ENCODE measurements around the gene EN1.

The EN1 gene

DNA sequence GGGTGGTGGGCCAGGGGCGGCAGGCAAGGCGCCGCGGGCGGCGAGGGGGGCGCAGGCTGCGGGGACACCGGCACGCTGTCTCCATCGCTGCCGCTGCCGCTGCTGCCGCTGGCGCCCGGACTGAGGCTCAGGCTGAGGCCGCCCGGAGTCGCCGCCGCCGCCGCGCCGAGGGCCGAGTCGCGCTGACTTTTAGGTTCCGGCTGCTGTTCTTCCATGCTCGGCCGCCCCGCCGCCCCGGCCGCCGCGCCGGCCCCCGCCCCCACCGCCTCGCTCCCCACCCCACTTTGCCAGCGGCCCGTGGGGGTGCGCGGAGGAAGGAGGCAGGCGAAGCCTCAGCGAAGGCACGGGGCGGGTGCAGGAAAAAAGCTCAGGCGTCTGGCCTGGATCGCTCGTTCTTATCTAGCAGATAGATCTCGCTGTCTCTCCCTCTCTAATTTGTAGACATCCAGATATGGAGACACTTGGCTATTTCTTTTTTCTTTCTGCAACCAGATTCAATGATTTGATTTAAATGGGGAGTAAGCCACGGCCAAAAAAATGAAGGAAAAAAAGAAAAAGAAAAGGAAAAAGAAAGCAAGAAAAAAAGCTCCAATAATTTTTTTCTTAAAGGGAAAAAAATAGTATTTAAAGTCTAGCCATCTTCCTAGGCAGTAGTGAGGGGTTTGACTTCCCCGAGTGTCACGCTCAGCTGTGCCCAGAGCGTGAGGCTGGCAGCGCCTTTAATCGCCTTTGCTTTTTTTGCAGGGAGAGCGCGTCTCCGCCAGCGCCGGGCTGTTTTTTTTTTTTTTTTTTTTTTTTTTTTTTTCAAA lies at the start of gene EN1:
EN1 (minus strand) TSS at position 696 of the 809 bp plus-strand sequence; CDS start at position 215, 481 bp downstream.
- no peak for DNase-seq

DNA sequence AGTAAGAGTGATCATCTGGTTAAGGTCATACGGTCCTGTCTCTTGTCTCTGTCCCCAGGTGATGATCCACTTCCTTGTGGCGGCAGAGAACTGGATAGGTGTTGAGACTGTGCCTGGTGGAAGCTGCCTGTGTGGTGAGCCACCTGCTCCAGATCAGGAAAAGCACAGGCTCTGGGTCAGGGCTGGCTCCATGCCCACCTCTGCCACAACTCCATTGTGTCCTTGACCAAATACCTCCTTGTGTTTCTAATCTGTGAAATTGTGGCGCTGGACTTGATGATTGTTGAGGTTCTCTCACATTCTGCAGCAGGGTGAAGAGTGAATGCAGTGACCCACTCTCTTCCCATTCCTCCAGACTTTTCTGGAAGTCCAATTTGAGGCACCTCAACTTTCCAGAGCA lies 45.7 kb upstream of the EN1 start:
- DNase-seq = no peak

DNA sequence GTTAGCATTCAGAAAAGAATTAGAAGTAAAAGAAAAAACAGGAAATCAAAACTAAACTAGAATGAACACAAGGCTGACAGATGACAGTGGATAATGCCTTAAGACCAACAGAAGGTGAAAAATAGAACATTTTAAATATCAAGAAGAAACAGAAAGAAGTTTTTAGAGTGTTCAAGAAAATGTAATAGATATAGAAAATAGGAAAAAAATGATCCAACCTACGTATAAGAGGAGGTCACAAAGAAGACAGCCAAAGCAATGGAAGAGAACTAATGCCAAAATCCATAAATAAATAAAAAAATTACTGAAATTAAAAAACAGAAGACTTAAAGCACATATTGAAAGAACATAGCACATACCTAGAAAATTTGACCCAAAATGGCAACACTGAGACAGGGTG lies 42.5 kb upstream of the EN1 start:
- no peak for DNase-seq

DNA sequence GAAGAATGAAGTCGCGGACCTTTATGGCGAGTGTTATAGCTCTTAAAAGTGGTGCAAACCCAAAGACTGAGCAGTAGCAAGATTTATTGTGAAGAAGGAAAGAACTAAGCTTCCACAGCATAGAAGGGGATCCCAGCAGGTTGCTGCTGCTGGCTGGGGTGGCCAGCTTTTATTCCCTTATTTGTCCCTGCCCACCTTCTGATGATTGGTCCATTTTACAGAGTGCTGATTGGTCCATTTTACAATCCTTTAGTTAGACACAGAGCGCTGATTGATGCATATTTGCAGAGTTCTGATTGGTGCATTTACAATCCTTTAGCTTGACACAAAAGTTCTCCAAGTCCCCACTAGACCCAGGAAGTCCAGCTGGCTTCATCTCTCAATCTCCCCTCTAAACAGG lies 36.3 kb upstream of the EN1 start:
- DNase-seq = no peak

DNA sequence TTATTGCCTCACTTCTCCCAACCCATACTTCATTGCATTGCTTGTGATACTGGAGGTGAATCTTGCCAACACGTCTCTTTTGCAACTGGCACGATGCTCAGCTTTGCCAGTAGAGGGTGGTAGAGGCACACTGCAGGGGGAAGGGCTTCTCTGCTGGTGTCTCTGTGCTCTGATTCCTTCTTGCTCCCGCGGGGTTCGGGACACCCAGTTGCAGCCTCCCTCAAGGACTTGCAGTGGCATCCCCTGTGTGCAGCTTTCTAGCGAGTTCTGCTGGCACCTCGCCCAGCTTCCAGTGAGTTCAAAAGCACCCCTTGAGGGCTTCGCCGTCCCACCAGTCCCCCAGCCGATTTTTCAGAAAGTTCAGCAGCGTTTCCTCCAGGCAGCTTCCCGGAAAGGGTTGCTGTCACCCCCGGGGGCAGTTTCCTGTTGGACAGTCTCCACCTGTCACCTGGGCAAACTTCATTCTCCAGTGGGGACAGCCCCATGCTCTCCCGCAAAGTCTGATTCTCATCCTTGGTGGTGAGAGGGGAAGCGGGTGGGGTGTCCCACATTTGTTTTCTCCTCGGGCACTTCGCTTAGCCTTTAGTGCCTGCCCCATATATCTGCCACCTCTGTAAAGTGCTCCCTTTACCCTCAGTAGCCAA lies 35.4 kb upstream of the EN1 start:
- peak; percentile 32 for DNase-seq

DNA sequence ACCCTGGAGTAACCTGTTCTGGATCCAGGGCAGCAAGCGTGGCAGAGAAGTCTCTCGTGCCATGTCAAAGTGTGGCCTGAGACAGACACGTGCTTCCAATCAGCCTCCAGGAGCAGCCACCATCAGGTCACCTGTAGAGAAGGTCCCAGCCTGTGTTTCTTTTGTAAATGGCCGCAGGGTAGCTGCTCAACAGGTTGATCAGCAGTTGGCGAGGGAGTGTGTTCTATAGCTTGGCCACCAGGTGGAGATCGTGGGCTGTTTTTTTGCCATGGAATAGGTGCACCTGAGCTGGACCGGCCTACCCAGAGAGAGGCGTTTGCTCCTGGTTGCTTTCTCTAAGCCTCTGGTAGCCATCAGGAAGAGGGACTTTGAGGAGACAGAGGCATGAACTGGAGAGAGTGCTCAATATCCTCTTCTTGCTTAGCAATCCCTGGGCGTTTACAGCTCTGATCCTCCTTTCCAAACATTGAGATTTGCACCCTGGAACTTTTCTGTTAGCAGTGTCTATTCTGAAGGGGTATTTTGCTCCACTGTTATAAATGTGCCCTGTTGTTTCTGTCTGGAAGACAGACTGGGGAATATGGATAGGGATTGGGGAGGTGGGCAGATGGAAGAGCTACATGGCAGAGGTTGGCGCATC lies 34.2 kb upstream of the EN1 start:
- no peak for DNase-seq

DNA sequence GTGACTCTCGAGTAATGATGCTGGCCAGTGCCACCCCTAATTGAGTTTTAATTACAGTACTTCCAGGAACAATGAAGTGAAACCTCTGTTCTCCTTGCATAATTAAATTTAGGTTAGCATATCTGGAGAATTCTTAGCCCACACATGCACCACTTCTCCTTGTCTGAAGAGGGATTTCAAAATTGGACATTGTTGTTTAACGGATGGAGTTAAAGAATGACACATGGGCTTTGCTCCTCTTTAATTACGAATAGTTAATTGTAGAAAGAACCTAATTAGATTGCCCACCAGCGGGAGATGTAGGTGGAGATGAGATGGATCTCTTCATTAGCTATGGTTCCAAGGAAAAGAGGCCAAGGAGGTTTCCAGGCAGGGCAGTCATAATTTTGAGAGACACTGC lies 33.1 kb upstream of the EN1 start:
- no peak for DNase-seq

DNA sequence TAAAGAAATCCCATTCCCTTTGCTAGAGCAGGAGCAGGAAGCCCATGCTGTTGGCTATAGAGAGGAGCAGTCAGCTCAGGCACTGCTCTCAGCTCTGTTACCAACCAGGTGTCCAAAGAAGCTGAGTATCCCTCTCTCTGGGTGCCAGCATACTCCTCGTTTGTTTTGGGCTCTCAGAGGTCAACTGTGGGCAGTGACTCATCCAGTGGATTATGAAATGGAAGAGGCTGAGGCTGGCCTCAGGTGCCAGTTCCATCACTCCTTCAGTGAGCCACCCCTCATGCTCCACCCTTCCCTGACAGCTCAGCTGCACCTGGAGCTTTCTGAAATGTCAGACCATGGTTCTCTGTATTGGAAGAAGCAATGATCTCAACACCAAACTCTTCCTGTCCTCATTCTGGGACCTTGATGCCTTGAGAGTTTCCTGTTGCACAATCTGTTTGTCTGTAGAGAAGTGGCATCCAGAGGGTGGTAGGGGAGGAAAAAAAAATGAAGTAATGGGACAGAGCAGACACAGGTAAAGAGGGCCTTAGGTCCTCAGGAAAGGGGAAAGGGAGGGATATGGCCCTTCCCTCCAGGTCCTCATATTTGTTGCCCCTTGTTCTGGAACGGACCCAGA lies 31.2 kb upstream of the EN1 start:
- no peak for DNase-seq

DNA sequence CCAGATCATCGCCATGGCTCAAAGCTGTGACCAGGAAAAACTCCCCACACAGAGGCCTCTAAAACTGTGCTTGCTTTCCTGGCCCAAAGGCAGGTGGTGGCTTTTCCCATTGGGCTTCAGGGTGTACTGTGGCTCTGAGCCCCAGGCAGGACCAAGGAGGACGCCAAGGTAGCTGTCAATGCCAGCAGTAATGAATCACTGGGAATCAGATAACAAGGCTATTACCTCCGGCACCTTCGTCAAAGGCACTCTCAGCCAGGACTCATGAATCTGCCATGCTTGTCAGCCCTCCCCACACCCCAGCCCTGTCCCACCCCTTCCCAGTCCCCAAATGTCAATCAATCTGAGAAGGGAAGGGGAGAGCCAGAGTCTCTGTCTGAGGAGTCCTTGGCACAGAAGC lies 27.9 kb upstream of the EN1 start:
- DNase-seq = no peak

DNA sequence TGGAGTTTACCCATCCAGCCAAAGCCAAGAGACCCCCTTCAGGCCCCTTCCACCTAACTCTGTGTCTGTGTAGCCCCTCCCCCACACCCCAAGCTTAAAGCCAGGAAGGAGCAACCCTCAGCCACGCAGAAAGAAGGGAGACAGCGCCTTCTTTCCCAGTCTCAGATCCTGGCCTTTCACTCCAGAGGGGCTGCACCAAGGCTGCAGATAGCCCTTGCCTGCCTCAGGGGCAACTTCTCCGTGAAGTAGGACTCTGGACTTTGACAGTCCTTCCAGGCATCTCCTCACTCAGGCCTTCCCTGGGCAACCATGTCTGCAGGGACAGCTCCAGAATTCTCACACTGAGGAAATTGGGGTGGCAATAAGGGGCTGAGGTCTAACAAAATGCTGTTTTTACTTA lies 26.9 kb upstream of the EN1 start:
- no peak for DNase-seq

DNA sequence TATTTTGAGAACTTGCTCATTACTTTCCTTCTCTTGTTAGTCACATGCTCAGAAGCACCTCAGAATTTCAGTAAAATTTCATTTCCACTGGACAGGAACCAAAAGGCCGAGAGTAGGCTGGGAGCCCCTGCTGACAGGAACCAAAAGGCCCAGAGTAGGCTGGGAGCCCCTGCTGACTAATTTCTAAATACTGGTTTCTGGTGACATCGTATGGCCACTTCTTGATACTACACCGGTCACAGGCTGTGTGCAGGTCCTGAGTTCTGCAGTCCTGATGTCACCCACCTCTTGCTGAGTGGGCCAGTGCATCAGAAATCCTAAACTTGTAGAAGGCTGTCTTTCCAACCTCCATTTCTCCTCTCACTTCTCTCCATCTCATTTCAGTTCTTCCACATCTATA lies 17.7 kb upstream of the EN1 start:
- peak; percentile 28 for DNase-seq

DNA sequence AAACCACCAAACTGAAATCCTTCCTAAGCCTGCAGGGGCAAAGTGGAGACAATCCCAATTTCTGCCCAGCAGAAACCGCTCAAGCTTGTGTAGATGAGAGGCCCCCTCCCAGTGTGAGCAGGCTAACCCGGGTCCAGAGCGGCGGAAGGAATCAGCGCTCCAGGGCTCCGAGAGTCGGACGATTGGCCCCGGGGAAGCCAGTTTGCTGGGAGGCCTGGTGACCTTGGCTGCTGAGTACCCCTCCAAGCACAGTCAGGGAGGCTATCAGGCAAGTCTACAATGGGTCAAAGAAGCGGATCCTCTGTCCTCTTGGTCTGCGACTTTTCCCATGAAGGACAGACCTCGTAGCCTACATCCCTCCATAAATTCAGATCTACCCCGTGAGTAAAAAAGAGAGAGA lies 16.8 kb upstream of the EN1 start:
- no peak for DNase-seq

DNA sequence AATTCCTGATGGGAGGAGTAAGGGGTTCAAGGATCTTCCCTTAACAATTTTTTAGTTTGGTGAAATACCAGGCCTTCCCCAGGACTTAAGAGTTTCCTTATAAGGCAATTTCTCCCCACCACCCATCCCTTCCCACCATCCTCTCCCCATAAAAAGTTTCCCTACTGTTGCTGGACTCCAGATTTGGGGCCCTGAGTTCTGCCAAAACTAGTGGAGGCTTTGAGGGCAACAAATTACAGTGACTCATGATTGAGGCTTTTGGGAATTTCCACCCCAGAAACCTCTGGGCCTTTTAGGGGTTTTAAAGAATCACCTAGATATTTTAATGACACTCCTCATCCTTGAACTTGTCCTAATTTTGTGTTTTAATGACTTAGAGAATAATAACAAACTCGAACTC lies 14.3 kb upstream of the EN1 start:
- no peak for DNase-seq

DNA sequence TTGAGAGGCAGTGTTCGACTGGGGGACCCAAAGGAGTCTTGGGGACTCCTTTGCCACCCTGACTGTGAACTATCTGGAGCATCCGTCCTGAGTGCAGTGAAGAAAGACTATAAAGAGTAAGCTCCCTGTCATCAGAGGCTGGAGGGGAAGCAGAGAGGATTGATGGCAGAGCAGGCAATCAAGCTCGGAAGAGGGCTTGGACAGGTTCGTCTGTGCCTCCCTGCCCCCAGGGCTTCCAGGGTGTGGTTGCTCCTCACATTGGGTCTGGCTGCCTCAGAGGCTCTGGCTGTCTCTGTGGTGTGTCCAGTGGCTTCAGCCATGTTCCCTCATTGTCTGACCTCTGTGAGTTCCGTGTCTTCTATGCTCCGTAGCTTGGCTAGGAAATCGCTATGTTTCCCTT lies 13.8 kb upstream of the EN1 start:
- DNase-seq = no peak

DNA sequence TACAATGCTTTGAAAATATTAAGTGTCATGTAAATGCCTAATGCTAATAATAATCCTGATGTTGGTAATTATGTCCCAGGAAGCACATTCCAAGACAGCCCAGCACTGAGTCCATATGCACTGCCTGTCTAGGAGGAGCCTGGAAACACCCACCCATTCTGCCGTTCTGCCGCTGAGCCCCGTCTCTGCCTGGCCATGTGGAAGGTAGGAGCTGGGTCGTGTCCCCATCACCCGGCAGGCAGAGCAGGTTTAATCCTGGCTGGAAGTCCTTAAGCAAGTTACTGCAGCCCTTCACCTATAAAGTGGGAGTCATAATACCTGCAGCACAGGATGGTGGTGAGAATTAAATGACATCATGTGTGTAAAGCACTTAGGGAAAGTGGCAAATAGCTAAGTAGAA lies 13.1 kb upstream of the EN1 start:
- DNase-seq = no peak

DNA sequence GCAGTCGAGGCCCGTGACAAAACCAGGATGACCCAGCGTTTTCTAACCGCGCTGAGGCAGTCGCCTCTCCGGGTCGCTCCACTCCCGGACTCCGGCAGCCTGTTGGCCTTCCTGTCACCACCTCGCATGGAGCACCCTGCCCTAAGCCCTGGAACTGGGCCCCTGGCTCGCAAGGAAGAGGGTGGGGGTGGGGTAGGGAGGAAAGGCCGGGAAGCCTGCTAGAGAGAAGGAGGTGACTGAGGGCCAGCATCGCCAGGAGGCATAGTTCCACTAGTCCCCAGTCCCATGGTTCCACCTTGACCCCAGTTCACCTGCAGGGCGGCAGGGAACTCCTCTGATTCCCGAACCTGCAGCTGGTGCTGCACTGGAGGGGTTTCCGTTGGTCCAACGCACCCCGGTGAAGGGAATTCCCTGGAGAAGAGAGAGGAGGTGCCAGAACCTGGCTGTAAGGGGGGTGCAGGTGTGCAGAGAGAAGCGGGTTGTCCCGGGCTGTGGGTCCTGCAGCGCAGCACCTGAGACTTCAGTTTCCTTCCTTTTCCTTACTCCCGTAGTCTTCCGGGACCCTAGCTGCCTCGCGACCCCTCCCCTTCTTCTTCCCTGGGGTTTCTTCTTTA lies 11.8 kb upstream of the EN1 start:
- no peak for DNase-seq

DNA sequence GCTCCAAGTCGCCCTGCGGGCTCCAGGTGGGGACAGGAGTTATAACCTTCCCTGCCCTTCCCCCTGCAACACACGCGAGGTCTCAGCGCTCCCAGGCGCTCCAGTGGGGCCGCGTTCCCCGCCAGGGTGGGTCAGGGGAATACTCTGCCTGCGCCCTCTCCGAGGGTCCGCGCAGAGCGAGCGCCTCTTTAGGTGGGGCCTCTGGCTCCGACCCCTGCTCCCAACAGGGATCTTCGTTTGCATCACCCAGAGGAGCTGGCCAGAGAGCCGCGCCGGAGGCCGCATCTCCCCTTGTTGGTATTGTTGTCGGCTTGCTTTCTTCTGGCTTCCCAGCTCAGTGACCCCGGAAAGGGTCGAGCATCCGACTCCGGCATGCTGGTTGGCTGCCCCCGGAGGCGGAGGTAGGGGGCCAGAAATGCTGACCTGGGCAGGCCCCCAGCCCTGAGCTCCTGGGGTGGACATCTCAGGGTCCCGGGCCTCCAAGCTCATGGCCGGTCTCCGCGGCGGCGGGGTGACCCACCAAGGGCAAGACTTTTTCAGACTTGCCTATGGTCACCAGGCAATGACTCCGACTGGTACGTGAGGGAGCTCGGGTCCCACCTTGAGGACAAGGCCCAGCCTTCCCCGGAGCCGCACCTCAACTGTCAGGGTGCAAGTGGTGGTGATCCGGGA lies 11.2 kb upstream of the EN1 start:
- no peak for DNase-seq

DNA sequence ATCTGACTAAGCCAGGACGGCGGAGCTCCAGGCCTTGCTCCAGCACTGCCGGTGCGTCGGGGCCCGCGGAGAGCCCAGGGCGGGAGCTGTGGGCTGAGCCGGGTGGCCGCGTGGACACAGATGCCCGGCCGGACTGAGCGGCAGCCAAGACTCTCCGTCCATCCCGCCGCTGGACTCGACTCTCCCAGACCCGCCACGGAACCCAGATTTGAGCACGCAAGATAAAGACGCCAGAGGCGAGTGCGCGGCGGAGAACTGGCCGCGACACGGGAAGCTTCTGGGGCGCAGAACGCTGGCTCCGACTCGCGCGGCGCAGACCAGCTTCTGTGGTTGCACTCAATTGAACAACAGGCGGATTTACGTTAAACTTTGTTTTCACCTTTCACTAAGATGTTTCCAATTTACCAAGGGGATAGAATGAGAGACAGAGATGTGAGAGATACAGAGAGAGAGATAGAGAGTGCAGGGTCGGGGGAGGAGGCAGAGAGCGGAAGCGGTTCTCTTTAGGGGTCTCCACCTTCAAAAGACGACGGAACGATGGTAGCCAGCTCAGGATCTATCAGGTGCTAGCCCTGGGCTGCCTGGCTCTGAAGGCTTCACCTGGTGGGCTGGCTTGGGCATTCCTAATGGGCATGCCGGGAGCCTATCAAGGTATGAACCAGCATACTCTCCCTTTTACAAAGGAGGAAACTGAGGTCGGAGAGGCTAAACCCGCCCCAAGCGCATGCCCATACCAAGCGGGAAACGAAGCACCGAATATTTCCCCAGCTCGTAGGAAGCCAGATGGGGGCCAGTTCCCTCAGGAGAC lies 10.4 kb upstream of the EN1 start:
- no peak for DNase-seq

DNA sequence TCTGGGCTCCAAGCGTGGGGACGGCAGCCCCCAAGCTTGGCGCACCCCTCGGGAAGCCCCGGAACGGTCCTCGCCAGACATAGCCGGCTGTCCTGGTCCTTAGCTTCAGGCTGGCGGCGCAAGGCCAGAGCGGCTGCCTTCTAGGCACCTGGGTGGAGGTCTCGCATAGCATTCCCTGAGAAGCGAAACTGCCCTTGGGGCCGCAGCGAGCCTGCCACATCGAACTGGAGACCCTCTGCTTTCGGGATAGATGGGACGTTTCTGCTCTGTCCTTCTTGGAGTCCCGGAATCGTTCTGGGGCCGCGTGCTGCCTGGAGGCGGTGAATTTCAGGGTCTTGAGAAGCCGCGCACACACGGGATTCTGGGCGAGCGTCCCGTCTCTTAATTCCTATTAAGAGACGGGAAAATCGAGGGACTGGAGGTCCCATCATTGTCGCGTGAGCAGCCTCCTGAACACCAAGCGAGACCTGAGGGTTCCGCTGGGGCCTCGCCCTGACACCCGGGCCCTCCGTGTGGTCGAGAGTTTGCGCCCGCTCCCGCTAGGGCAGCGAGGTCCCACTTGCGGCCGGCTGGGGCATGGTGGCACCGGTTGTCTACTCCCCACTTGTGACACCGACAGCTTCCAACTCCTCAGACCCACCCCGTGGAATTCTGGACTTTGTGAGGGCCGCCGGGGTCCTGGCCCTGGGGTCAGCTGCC lies 9.7 kb upstream of the EN1 start:
- DNase-seq = no peak

DNA sequence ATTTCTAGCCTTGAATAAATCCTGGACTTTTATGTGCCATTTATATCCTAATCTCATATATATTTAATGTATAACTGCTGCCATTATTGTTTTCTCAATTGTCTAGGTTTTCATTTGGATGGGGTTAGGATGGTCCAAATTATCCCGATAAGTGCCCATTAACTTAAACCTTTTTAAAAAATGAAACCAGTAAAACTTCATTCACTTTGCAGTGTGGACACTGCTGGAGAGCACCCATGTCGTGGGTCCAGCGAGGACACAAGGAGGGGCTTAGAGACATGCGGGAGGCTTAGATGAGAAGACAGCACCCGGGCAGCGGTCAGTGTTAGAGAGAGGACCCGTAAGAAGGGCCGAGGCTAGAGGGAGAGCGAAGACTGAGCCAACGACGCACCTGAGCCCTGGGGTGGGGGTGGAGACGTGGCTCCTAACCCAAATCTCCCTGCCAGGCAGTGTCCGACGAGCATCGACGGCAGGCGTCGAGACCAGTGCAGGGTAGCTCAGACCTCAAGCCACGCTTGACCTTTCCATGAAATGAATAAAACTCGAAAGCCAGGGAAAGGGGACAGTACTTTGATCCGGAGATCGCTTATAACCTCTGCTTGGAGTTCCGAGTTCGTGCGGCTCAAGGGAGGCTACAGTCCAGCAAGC lies 9.0 kb upstream of the EN1 start:
- DNase-seq = no peak

Measured in NCI-H446 treated with DMSO at 0.1 percent for 48 hours (cell line).